ENCODE data around the gene GATA2. TPM values are rescaled to one million over a fixed set of nuclear protein-coding genes. Genes with fewer than 3 reads are reported as not detected.

Gene GATA2
- total and polyA plus RNA-seq, 12 donors = 6.8 to 29.8 (median 12.6) TPM

DNA sequence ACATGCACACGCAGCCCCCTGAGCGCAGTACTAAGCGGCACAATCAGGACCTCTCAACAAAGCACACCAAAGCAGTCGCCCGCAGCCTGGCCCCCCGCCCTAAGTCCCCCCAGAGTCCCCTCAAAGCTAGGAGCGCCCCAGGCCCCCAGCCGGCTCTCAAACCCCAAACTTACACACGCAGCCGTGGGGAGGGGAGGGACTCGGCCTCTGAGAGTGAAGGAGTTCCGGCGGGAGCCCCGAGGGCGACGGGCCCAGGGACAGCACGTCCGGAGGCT lies 5.5 kb downstream of the GATA2 start:
- 0% methylated on average over 18 of the region's 18 CpGs for WGBS, 2 donors
- Histone ChIP-seq H3K4me3 (peak overlapping the region; percentile 57 to 85 (median 70)), H3K4me1 (peaks cover 7 to 98% (median 60%) of the 10 kb centered on the region in 9 donors), H3K27ac (peak overlapping the region; percentile 87 to 98 (median 93)), H3K36me3 (peaks cover 0 to 14% (median 0%) of the 10 kb centered on the region in 9 donors), H3K27me3 (peaks cover 13 to 100% (median 96%) of the 10 kb centered on the region in 7 donors), H3K9me3 (no peaks in the 10 kb centered on the region)
- TF ChIP-seq, protein P1, sequence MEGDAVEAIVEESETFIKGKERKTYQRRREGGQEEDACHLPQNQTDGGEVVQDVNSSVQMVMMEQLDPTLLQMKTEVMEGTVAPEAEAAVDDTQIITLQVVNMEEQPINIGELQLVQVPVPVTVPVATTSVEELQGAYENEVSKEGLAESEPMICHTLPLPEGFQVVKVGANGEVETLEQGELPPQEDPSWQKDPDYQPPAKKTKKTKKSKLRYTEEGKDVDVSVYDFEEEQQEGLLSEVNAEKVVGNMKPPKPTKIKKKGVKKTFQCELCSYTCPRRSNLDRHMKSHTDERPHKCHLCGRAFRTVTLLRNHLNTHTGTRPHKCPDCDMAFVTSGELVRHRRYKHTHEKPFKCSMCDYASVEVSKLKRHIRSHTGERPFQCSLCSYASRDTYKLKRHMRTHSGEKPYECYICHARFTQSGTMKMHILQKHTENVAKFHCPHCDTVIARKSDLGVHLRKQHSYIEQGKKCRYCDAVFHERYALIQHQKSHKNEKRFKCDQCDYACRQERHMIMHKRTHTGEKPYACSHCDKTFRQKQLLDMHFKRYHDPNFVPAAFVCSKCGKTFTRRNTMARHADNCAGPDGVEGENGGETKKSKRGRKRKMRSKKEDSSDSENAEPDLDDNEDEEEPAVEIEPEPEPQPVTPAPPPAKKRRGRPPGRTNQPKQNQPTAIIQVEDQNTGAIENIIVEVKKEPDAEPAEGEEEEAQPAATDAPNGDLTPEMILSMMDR (IDR thresholded peaks at IDR 0.05) = no peak
- DNase-seq (no peak), ATAC-seq (no peak)
- intact Hi-C loops (cut with DNase I) = loop anchor here in 3 of 10 donors (5.0 kb wide), 2 partner anchors 70 to 85 kb away; no protein-coding TSS in a partner anchor

DNA sequence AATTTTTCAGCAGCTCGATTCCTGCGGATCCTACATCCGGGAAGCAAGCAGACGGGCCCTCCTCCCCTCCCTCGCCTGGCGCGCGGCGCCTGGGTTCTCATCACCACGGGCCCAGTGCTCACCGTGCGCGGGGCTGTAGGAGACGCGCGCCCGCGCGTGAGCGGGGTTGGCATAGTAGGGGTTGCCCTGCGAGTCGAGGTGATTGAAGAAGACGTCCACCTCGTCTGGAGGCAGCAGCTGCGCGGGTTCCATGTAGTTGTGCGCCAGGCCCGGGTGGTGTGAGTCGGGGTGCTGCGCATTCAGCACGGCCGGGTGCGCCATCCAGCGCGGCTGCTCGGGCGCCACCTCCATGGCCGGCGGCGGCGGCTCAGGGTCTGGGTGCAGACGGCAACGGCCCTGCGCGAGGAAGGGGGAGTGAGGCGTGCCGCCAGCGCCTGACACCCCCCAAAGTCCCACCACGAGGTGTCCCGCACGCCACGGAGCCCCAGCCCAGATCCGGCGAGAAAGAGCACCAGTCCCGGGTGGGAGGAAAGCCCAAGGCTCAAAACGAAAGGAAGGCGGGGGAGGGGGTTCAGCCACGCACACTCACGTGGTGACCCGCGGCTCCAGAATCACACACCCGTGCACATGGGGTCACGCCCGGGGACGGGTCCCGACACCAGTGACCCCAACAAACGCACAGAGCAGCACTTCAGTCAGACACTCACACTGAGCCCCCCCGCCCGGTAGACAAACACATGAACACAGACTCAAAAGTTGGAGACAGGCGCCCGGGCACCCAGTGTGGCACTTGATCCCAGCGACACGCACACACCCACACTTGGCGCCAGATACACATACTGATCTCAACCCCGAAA lies 6.1 kb downstream of the GATA2 start:
- TF ChIP-seq, protein P1 (IDR thresholded peaks at IDR 0.05) = no peak
- no peak for DNase-seq
- H3K4me3 ChIP-seq = peak overlapping the region; percentile 57 to 85 (median 70)
- ATAC-seq = no peak
- no peaks in the 10 kb centered on the region for H3K9me3 ChIP-seq
- peaks cover 0 to 9% (median 0%) of the 10 kb centered on the region in 9 donors for H3K36me3 ChIP-seq
- peak overlapping the region; percentile 87 to 98 (median 93) for H3K27ac ChIP-seq
- H3K4me1 ChIP-seq = peaks cover 10 to 98% (median 61%) of the 10 kb centered on the region in 9 donors
- 2% methylated on average over 72 to 75 of the region's 75 CpGs for WGBS, 2 donors
- H3K27me3 ChIP-seq = peaks cover 7 to 100% (median 94%) of the 10 kb centered on the region in 7 donors
- intact Hi-C loops (cut with DNase I) = loop anchor here in 3 of 10 donors (5.0 kb wide), 2 partner anchors 70 to 85 kb away; no protein-coding TSS in a partner anchor

DNA sequence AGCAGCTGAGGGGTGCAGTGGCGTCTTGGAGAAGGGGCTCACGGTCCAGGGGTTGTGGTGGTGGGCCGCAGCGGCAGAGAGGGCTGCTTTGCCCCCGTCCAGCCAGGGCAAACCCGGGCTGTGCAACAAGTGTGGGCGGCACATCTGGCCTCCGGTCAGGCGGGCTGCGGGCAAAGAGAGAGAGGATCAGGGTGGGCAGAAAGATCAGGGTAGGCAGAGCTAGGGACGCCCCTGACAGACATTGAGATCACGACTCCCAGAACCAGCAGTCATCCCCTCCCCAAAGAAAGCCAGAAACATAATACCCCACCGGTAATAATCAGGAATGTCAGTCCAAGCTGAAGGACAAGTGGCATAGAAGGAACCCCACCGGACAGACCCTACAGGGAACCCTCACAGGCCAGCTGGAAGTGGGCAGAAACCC lies 6.8 kb downstream of the GATA2 start:
- no peak for DNase-seq
- ATAC-seq = no peak
- Histone ChIP-seq H3K9me3 (no peaks in the 10 kb centered on the region), H3K27ac (peak overlapping the region in 8 of 10 donors; percentile 89 to 98 (median 94)), H3K27me3 (peaks cover under 1 to 100% (median 94%) of the 10 kb centered on the region in 7 donors), H3K36me3 (peaks cover 0 to 8% (median 0%) of the 10 kb centered on the region in 9 donors), H3K4me1 (peaks cover 13 to 98% (median 67%) of the 10 kb centered on the region in 9 donors), H3K4me3 (peak overlapping the region; percentile 57 to 85 (median 70))
- TF ChIP-seq, protein P1 (IDR thresholded peaks at IDR 0.05) = no peak
- intact Hi-C loops (cut with DNase I) = loop anchor here in 3 of 10 donors (5.0 kb wide), 2 partner anchors 71 to 86 kb away; no protein-coding TSS in a partner anchor
- WGBS, 2 donors = 18 to 32% methylated on average over 14 of the region's 14 CpGs

- peak overlapping the region in 9 of 10 donors; percentile 22 to 98 (median 94) for H3K27ac ChIP-seq
- TF ChIP-seq, protein P1 (IDR thresholded peaks at IDR 0.05) = no peak
- 36 to 43% methylated on average over 29 of the region's 29 CpGs for WGBS, 2 donors
- H3K27me3 ChIP-seq = peaks cover 0 to 100% (median 88%) of the 10 kb centered on the region in 7 donors
- H3K4me3 ChIP-seq = peak overlapping the region; percentile 57 to 85 (median 70)
- peaks cover 0 to 13% (median 0%) of the 10 kb centered on the region in 9 donors for H3K36me3 ChIP-seq
- H3K4me1 ChIP-seq = peaks cover 11 to 99% (median 67%) of the 10 kb centered on the region in 9 donors
- no peaks in the 10 kb centered on the region for H3K9me3 ChIP-seq
- intact Hi-C loops (cut with DNase I) = loop anchor here in 3 of 10 donors (5.0 kb wide), 2 partner anchors 72 to 87 kb away; no protein-coding TSS in a partner anchor
- ATAC-seq (no peak), DNase-seq (no peak)
These were observed 7.5 kb downstream of the GATA2 start for GRCh38 chr3:128485282-128486204.
